NCI-H82 treated with DMSO at 0.1 percent for 48 hours (cell line): ENCODE results near the gene OR4A5.
"Not testable (repeated sequence)": the region's sequence is repeated elsewhere in the genome, so short reads cannot be mapped to it uniquely, and the experiment has no call there.

Experiments used
- DNase-seq: peaks from one replicate; lab custom pipeline; 2025; ENCODE audit not compliant: unreplicated experiment; lab: John Stamatoyannopoulos, UW

The OR4A5 gene, protein sequence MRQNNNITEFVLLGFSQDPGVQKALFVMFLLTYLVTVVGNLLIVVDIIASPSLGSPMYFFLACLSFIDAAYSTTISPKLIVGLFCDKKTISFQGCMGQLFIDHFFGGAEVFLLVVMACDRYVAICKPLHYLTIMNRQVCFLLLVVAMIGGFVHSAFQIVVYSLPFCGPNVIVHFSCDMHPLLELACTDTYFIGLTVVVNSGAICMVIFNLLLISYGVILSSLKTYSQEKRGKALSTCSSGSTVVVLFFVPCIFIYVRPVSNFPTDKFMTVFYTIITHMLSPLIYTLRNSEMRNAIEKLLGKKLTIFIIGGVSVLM

DNA sequence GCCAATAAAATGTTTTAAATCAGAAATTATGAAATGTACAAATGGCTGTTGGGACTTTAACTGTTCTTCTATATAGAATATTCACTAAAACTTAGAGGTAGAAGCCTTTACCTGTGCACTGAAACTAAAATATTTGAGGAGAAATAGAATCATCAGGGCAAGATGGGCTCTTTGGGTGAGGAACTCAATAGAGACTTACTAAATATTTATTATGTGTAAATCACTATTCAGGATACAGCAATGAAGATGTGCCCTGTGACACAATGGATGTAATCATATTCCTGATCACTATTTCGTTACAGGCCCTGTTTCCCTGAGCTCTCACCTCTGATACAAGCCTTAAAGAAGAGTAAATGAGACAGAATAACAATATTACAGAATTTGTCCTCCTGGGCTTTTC, at the start of gene OR4A5:
TSS of gene OR4A5 (plus strand) at position 301 of the 400 bp plus-strand sequence. CDS start at position 354, 53 bp downstream.
- not testable (repeated sequence) for DNase-seq

DNA sequence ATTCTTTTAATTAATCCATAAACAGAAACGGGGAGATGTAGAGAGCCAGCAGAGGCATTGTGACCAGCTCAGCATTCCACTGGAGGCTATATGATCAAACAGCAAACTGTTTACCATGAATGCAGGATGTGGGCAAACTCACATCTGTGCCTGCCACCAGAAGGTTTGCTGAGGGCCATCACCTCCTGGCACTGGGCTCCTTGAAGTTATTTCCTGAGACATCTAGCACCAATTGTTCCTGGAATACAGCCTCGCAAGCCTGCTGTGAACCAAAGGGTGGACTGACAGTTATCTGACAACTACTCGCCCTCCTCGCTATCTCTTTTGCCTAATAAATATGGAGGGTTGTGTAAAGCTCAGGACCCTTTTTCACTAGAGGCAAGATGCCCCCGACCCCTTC, 13.5 kb downstream of the OR4A5 start:
- not testable (repeated sequence) for DNase-seq
